Testis (tissue), 3 donors: ENCODE measurements around the gene PCSK5. TPM values are rescaled to one million over a fixed set of nuclear protein-coding genes. Genes with fewer than 3 reads are reported as not detected.

Source experiments
- DNase-seq: peaks from one replicate; pipeline ENCODE4 v3.0.0-alpha.2; 2019
- H3K27ac ChIP-seq, 2 donors: fragments of 200-600 bp; sonication (generic); one replicate each; pipeline ENCODE4 v1.5.1; 2019
- H3K27me3 ChIP-seq: fragments of 200-600 bp; sonication (generic); one replicate; pipeline ENCODE4 v1.5.1; 2019
- H3K36me3 ChIP-seq: fragments of 200-600 bp; sonication (generic); one replicate; pipeline ENCODE4 v1.5.1; 2017; ENCODE audit warnings: low read depth; ENCODE audit errors: missing control alignments
- H3K4me1 ChIP-seq: fragments of 200-600 bp; sonication (generic); one replicate; pipeline ENCODE4 v1.5.1; 2019
- H3K4me3 ChIP-seq, 2 donors: fragments of 200-600 bp; sonication (generic); one replicate each; pipeline ENCODE4 v1.5.1; 2017 to 2019
- H3K9me3 ChIP-seq: fragments of 200-600 bp; sonication (generic); one replicate; pipeline ENCODE4 v1.5.1; 2017
- POLR2A ChIP-seq: fragments of 450-650 bp; IDR thresholded peaks from one replicate; pipeline ENCODE4 v1.6.1; 2017; ENCODE audit warnings: antibody characterized with exemption, mild to moderate bottlenecking, moderate library complexity
- WGBS, 2 donors: methylation state at CpG; one replicate each; pipeline ENCODE4 v1.1.5; 2018; 5-methylcytosine and 5-hydroxymethylcytosine counted together
- intact Hi-C: fragments of 100-400 bp; cut with DNase I; formaldehyde crosslinking; loops from one replicate; pipeline ENCODE4 v1.15.1; 2023; ENCODE audit warnings: low total_unique reads
- polyA plus RNA-seq: library from polyadenylated mRNA; stranded (reverse); fragments of 350-450 nt; fragmentation: Illumina TruSeq; extraction: RNeasy Lipid Tissue Mini Kit (QIAGEN cat#74804); gene quantifications from one replicate; pipeline ENCODE4 v1.2.3, GENCODE V29; 2014; ENCODE audit warnings: low read depth, low replicate concordance; ENCODE audit not compliant: insufficient read depth
- total RNA-seq, 2 donors: library from RNA; depleted of rRNA; stranded (reverse); fragments of >200 nt; gene quantifications; one replicate each; pipeline ENCODE4 v1.2.3, GENCODE V29; 2016
- TF ChIP-seq, protein P1 (sequence below), 3 experiments: fragments of 450-650 bp in 2 of 3; fragments of 200-600 bp in 1 of 3; sonication (generic) in 1 of 3; IDR thresholded peaks; one replicate each; pipeline ENCODE4 v1.5.1; 2016 to 2019; ENCODE audit warnings: antibody characterized with exemption in 3 of 3, mild to moderate bottlenecking in 2 of 3, moderate library complexity in 1 of 3

Gene PCSK5
- total and polyA plus RNA-seq, 3 donors from 2014 or later = 9.4 to 50.6 (median 27.5) TPM

GRCh38 chr9:75930730-75931321 is 40.4 kb downstream of the PCSK5 start:
- intact Hi-C loops = no loop called here
- 29 to 47% methylated on average over 3 of the region's 3 CpGs for WGBS, 2 donors
- H3K27ac ChIP-seq = peak overlapping the region; percentile 0 to 72

GRCh38 chr9:75933982-75934381 is 43.5 kb downstream of the PCSK5 start:
- no peaks in the 10 kb centered on the region for H3K9me3 ChIP-seq
- H3K27me3 ChIP-seq = no peaks in the 10 kb centered on the region
- DNase-seq = no peak
- WGBS, 2 donors = 74 to 78% methylated on average over 7 of the region's 7 CpGs
- intact Hi-C loops = no loop called here
- H3K27ac ChIP-seq = peak overlapping the region in 1 of 2 donors; percentile 16
- peaks cover 24% of the 10 kb centered on the region for H3K4me1 ChIP-seq
- TF ChIP-seq, protein P1, sequence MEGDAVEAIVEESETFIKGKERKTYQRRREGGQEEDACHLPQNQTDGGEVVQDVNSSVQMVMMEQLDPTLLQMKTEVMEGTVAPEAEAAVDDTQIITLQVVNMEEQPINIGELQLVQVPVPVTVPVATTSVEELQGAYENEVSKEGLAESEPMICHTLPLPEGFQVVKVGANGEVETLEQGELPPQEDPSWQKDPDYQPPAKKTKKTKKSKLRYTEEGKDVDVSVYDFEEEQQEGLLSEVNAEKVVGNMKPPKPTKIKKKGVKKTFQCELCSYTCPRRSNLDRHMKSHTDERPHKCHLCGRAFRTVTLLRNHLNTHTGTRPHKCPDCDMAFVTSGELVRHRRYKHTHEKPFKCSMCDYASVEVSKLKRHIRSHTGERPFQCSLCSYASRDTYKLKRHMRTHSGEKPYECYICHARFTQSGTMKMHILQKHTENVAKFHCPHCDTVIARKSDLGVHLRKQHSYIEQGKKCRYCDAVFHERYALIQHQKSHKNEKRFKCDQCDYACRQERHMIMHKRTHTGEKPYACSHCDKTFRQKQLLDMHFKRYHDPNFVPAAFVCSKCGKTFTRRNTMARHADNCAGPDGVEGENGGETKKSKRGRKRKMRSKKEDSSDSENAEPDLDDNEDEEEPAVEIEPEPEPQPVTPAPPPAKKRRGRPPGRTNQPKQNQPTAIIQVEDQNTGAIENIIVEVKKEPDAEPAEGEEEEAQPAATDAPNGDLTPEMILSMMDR (IDR thresholded peaks at IDR 0.05) = no peak
- TF ChIP-seq POLR2A = no peak
- H3K4me3 ChIP-seq = no peak overlapping the region
- H3K36me3 ChIP-seq = no peaks in the 10 kb centered on the region

More at GRCh38 chr9:75930730-75931321, 40.4 kb downstream of the PCSK5 start:
- Histone ChIP-seq H3K4me1 (peaks cover 16% of the 10 kb centered on the region), H3K36me3 (no peaks in the 10 kb centered on the region), H3K27me3 (no peaks in the 10 kb centered on the region), H3K4me3 (no peak overlapping the region), H3K9me3 (no peaks in the 10 kb centered on the region)
- DNase-seq = peak; percentile 39
- TF ChIP-seq POLR2A = no peak
- TF ChIP-seq, protein P1 (IDR thresholded peaks at IDR 0.05) = no peak

DNA sequence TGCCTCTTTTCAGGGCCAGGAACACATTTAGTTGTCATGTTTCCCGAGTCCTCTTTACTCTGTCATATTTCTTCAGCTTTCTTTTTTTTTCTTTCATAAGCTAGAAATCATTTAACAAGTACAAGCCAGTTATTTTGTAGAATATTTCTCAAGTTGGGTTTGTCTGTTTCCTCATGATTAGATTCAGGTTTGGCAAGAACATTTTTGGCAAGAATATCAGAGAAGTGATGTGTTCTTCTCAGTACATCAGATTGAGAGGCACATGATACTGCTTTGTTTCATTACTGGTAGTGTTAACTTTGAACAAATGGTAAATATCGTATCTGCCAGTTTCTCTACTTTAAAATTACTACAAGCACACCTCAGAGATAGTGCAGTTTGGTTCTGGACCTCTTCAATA is 45.1 kb downstream of the PCSK5 start:
- Histone ChIP-seq H3K36me3 (no peaks in the 10 kb centered on the region), H3K27ac (no peak overlapping the region), H3K4me1 (peaks cover 22% of the 10 kb centered on the region), H3K9me3 (no peaks in the 10 kb centered on the region), H3K27me3 (no peaks in the 10 kb centered on the region), H3K4me3 (no peak overlapping the region)
- TF ChIP-seq POLR2A = no peak
- TF ChIP-seq, protein P1 (IDR thresholded peaks at IDR 0.05) = no peak
- intact Hi-C loops = no loop called here
- 56 to 63% methylated on average over 2 of the region's 2 CpGs for WGBS, 2 donors
- no peak for DNase-seq

DNA sequence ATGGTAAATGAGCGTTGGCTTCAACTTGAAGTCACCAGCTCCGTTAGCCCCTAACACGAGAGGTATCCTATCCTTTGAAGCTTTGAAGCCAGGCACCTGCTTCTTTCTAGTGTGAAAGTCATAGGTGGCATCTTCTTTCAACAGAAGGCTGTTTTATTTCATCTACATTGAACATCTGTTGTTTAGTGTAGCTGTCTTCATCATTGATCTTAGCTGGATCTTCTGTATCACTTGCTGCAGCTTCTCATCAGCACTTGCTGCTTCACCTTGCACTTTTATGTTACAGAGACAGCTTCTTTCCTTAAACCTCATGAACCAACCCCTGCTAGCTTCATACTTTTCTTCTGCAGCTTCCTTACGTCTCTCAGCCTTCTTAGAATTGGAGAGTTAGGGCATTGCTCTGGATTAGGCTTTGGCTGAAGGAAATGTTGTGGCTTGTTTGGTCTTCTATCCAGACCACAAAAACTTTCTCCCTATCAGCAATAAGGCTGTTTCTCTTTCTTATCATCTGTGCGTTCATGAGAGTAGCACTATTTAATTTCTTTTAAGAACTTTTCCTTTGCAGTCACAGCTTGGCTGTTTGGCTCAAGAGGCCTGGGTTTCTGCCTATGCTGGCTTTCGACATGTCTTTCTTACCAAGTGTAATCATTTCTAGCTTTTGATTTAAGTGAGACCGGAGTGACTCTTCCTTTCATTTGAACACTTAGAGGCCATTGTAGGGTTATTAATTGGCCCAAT is 47.2 kb downstream of the PCSK5 start:
- no peaks in the 10 kb centered on the region for H3K27me3 ChIP-seq
- peaks cover 19% of the 10 kb centered on the region for H3K4me1 ChIP-seq
- H3K9me3 ChIP-seq = no peaks in the 10 kb centered on the region
- WGBS, 2 donors = 60 to 66% methylated on average over 7 of the region's 7 CpGs
- H3K4me3 ChIP-seq = no peak overlapping the region
- H3K27ac ChIP-seq = no peak overlapping the region
- no peaks in the 10 kb centered on the region for H3K36me3 ChIP-seq
- no peak for DNase-seq
- TF ChIP-seq, protein P1 (IDR thresholded peaks at IDR 0.05) = no peak
- TF ChIP-seq POLR2A = no peak
- intact Hi-C loops = no loop called here
